NB4 (cell line): Measurements from ENCODE around the gene RFFL.

ENCODE experiments used
- DNase-seq: peaks from one replicate; pipeline ENCODE4 v3.0.0; 2010; ENCODE audit warnings: low read depth
- H3K4me3 ChIP-seq: one replicate; pipeline ENCODE4 v1.5.1; 2011; ENCODE audit warnings: mild to moderate bottlenecking, low read depth, low read length, moderate library complexity
- CTCF ChIP-seq: IDR thresholded peaks from one replicate; pipeline ENCODE4 v1.5.1; 2012; ENCODE audit warnings: low read depth, low read length
- MAX ChIP-seq: IDR thresholded peaks from 2 replicates; pipeline ENCODE4 v1.6.1; 2011; ENCODE audit warnings: low read depth, low read length
- MYC ChIP-seq: IDR thresholded peaks from 2 replicates; pipeline ENCODE4 v1.6.1; 2011; ENCODE audit warnings: low read depth, low read length
- POLR2A ChIP-seq: IDR thresholded peaks from 2 replicates; pipeline ENCODE4 v1.6.1; 2011; ENCODE audit warnings: mild to moderate bottlenecking; ENCODE audit not compliant: insufficient read length; ENCODE audit errors: extremely low read depth

The RFFL gene

GRCh38 chr17:35088356-35088880 is 24.9 kb upstream of the RFFL start:
- DNase-seq: peak; percentile 77
- H3K4me3 ChIP-seq: peak overlapping the region; percentile 90
- TF ChIP-seq POLR2A (no peak), MYC (no peak; the same call in 1 of the 2 replicates), MAX (no peak), CTCF (no peak)

GRCh38 chr17:35087731-35088355 is 24.3 kb upstream of the RFFL start:
- 0 out of 2 replicates have a peak, but pooled peaks have one; percentile 19 for TF ChIP-seq MAX
- no peak for TF ChIP-seq POLR2A
- H3K4me3 ChIP-seq: peak overlapping the region; percentile 90
- DNase-seq: peak; percentile 76

- peak overlapping the region; percentile 90 for H3K4me3 ChIP-seq
- TF ChIP-seq MAX (no peak), POLR2A (no peak), MYC (no peak), CTCF (no peak)
- DNase-seq: peak; percentile 51
Observed at GRCh38 chr17:35086931-35087573, 23.5 kb upstream of the RFFL start.

GRCh38 chr17:35086164-35086563 is 22.7 kb upstream of the RFFL start:
- DNase-seq: no peak
- H3K4me3 ChIP-seq: no peak overlapping the region
- TF ChIP-seq POLR2A (no peak), MYC (no peak), CTCF (no peak), MAX (no peak)

- DNase-seq: no peak
- H3K4me3 ChIP-seq: no peak overlapping the region
- TF ChIP-seq MYC (no peak), MAX (no peak), CTCF (no peak), POLR2A (no peak)
Observed at GRCh38 chr17:35084987-35085386, 21.5 kb upstream of the RFFL start.

GRCh38 chr17:35083071-35083470 is 19.6 kb upstream of the RFFL start:
- no peak overlapping the region for H3K4me3 ChIP-seq
- no peak for TF ChIP-seq POLR2A
- no peak for DNase-seq
